Epithelial cell of esophagus (primary cell): ENCODE measurements around the gene GIMAP5.

Experiments used
- DNase-seq: peaks from one replicate; pipeline ENCODE4 v3.0.0; 2010; ENCODE audit warnings: low read depth
- H3K4me3 ChIP-seq: 2 replicates; pipeline ENCODE4 v1.5.1; 2011; ENCODE audit warnings: mild to moderate bottlenecking, low read length, control low read depth
- TF ChIP-seq, protein P1 (sequence below): IDR thresholded peaks from 2 replicates; pipeline ENCODE4 v1.5.1; 2011; ENCODE audit warnings: low read depth, mild to moderate bottlenecking, low read length, control low read depth, inconsistent platforms; ENCODE audit not compliant: insufficient read depth; ENCODE audit errors: missing control alignments

The GIMAP5 gene

DNA sequence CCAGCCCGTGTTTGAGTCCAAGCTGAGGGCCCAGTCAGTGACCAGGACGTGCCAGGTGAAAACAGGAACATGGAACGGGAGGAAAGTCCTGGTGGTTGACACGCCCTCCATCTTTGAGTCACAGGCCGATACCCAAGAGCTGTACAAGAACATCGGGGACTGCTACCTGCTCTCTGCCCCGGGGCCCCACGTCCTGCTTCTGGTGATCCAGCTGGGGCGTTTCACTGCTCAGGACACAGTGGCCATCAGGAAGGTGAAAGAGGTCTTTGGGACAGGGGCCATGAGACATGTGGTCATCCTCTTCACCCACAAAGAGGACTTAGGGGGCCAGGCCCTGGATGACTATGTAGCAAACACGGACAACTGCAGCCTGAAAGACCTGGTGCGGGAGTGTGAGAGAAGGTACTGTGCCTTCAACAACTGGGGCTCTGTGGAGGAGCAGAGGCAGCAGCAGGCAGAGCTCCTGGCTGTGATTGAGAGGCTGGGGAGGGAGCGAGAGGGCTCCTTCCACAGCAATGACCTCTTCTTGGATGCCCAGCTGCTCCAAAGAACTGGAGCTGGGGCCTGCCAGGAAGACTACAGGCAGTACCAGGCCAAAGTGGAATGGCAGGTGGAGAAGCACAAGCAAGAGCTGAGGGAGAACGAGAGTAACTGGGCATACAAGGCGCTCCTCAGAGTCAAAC is 5.2 kb downstream of the GIMAP5 start:
- H3K4me3 ChIP-seq: no peak overlapping the region
- TF ChIP-seq, protein P1, sequence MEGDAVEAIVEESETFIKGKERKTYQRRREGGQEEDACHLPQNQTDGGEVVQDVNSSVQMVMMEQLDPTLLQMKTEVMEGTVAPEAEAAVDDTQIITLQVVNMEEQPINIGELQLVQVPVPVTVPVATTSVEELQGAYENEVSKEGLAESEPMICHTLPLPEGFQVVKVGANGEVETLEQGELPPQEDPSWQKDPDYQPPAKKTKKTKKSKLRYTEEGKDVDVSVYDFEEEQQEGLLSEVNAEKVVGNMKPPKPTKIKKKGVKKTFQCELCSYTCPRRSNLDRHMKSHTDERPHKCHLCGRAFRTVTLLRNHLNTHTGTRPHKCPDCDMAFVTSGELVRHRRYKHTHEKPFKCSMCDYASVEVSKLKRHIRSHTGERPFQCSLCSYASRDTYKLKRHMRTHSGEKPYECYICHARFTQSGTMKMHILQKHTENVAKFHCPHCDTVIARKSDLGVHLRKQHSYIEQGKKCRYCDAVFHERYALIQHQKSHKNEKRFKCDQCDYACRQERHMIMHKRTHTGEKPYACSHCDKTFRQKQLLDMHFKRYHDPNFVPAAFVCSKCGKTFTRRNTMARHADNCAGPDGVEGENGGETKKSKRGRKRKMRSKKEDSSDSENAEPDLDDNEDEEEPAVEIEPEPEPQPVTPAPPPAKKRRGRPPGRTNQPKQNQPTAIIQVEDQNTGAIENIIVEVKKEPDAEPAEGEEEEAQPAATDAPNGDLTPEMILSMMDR: no peak
- no peak for DNase-seq

DNA sequence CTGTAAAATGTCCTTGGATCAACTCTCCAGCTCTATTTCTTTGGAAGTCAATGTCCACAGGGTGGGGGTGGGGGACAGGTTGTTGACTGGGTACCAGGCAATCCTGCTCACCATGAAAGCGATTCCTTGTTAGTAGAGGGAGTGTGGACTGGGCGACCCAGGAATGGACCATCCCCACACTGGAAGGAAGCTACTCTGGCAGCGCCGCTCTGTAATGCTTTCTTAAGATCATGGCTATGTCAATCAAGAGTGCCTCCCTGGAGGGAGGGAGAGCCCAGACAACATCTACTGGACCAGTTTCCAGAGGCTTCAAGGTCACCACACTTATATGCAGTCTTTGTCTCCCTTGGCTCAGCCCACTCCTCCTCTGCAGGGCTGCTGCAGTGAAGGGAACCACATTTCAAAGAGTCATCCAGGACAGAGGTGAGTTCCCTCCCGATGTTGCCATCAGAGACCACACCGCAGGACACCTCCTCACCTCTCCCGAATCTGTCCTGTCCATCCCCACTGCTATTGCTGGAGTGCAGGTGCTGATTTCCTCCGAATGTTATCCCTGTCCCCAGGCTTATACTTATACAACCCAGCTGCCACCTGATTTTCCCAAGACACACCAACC is 6.9 kb downstream of the GIMAP5 start:
- DNase-seq: no peak
- TF ChIP-seq, protein P1: no peak
- H3K4me3 ChIP-seq: no peak overlapping the region

DNA sequence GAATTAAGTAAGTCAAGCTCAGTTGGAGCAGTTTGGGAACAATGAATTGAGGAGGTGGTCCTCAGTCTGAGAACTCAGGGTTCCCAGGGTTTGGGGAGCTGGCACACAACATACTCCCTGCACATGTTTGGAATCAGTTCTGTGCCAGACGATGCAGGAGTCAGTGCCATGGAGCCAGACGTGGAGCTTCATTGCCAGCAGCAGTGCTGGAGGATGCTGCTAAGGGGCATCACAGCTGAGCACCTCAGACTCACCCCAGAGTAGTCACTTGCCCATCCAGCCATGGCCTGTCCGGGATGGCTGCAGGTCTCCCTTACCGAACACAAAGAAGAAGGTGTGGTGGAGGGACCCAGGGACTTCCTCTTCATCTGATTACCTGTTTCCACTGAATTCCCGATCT is 7.9 kb downstream of the GIMAP5 start:
- no peak for DNase-seq
- TF ChIP-seq, protein P1: no peak
- H3K4me3 ChIP-seq: no peak overlapping the region

DNA sequence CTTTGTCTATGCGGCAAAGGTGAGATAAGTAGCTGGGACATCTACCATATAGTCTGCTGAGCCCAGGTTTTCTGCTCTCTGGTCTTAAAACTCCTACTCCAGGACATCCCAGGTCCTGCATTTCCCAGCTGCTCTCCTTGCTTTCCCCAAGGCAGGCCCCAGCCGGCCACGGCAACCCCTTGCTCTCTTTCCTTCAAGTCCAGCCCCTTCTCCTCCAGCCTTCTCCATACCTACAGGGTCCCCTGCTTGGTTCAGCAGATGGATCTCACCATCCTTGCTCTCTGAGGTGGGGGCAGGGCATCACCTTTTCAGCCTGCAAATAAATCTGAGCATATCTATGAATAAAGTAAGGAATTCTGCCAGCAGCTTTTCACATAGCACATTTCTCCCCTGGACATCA is 8.7 kb downstream of the GIMAP5 start:
- TF ChIP-seq, protein P1: no peak
- DNase-seq: no peak
- no peak overlapping the region for H3K4me3 ChIP-seq

DNA sequence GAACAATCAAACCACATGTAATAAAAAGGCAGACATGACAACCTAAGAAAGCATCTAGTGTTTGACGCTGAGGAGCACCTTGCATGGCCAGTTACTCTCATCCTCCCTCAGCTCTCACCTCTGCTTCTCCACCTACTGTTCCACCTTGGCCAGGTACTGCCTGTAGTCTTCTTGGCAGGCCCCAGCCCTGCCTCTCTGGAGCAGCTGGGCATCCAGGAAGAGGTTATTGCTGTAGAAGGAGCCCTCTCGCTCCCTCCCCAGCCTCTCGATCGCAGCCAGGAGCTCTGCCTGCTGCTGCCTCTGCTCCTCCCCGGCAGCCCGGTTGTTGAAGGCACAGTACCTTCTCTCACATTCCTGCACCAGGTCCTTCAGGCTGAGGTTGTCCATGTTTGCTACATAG is 9.7 kb downstream of the GIMAP5 start:
- TF ChIP-seq, protein P1: no peak
- DNase-seq: no peak
- no peak overlapping the region for H3K4me3 ChIP-seq

DNA sequence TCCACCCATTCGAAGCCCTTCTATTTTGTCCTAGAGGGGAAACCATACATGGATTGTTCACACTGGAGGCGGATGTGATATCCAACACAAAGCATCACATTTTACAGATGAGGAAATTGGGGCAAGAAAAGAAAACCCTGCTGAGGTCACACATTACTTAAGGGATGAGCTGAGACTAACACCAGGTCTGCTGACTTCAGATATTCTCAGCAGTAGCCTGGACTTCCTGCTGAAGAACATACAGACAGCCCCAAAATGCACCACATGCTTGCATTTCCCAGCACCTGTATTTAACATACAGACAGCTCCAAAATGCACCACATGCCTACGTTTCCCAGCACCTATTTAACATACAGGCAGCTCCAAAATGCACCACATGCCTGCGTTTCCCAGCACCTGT is 11.2 kb downstream of the GIMAP5 start:
- no peak for DNase-seq
- H3K4me3 ChIP-seq: no peak overlapping the region
- TF ChIP-seq, protein P1: no peak

DNA sequence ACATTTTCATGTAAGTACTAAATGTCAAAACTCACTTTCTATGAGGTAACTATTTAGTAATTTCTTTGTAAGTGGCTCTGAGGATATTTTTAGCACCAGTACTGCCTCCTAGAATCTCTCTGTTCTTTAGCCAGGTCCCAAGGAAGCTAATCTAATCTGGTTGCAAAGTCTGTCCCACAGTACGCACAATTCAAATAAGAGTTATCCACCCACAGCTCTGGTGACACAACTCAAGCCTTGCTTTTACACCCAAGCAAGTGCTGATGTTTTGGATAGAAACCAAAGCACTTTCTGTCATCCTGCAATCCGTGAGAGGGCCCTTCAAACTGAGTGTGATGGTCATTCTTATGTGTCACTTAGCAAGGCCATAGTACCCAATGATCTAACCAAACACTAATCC is 14.5 kb downstream of the GIMAP5 start:
- TF ChIP-seq, protein P1: no peak
- no peak overlapping the region for H3K4me3 ChIP-seq
- DNase-seq: no peak
